K562 (cell line): Measurements from ENCODE around the gene RERE. TPM values are rescaled to one million over a fixed set of nuclear protein-coding genes. Genes with fewer than 3 reads are reported as not detected.

Experiments used
- ATAC-seq: fragments of 200-7000 bp; cut with Tn5 transposase; 3 replicates; pipeline ENCODE4 v1.9.1; 2020; ENCODE audit warnings: moderate library complexity
- BruUV-seq: library from RNA; stranded (reverse); fragments of 400-500 nt; replicated peaks from 2 replicates; lab custom pipeline; 2021; lab: Mats Ljungman, UMichigan
- CTCF ChIA-PET: fragments of 300-600 bp; formaldehyde crosslinking; extraction: SDS; loops from one replicate; lab custom pipeline; 2021; ENCODE audit warnings: low intra/inter-chr PET ratio; lab: Yijun Ruan, JAX
- POLR2A ChIA-PET: fragments of 300-600, 350-650 bp; sonication (Branson Sonifier 250); formaldehyde crosslinking; extraction: SDS; loops from one replicate; lab custom pipeline; 2021; ENCODE audit warnings: antibody characterized with exemption, inconsistent platforms; lab: Yijun Ruan, JAX
- DNase-seq, 4 experiments: peaks; one replicate each; pipeline versions ENCODE4 v3.0.0 to v3.0.0-alpha.2; 2011 to 2018; ENCODE audit warnings: low spot score in 3 of 4, mixed read lengths in 3 of 4; ENCODE audit errors: extremely low read depth in 1 of 4
- FAIRE-seq: peaks from 2 replicates; lab custom pipeline; 2011; peaks lifted over from hg19 to GRCh38; lab: Jason Lieb, UNC
- H2AFZ ChIP-seq: 2 replicates; pipeline ENCODE4 v1.6.0; 2011; ENCODE audit warnings: low read depth, low read length, control low read depth, inconsistent platforms
- H3K27ac ChIP-seq: fragments of 200-600 bp; 3 replicates; pipeline ENCODE4 v1.8.0; 2011; ENCODE audit warnings: low read depth, mild to moderate bottlenecking, control low read depth, inconsistent platforms, low read length, moderate library complexity, mixed read lengths; ENCODE audit errors: extremely low read depth
- H3K27me3 ChIP-seq, 2 experiments: fragments of 300-600 bp in 1 of 2; 2 replicates in 1 of 2; 3 replicates in 1 of 2; pipeline versions ENCODE4 v1.6.0 to v1.8.0; 2011; ENCODE audit warnings: inconsistent platforms in 2 of 2, low read length in 2 of 2, mild to moderate bottlenecking in 1 of 2, mixed read lengths in 1 of 2, moderate library complexity in 1 of 2; ENCODE audit not compliant: control insufficient read depth in 2 of 2, insufficient read depth in 2 of 2
- H3K36me3 ChIP-seq: fragments of 300-600 bp; 3 replicates; pipeline ENCODE4 v1.8.0; 2011; ENCODE audit warnings: mild to moderate bottlenecking, low read length, inconsistent platforms; ENCODE audit not compliant: control insufficient read depth, insufficient read depth
- H3K4me1 ChIP-seq, 2 experiments: fragments of 200-600 bp in 1 of 2; replicated peaks in 1 of 2; 2 replicates in 1 of 2; 3 replicates in 1 of 2; pipeline versions ENCODE4 v1.5.1 to v1.8.0; 2011; ENCODE audit warnings: inconsistent platforms in 2 of 2, low read length in 2 of 2, mild to moderate bottlenecking in 1 of 2, mixed read lengths in 1 of 2, moderate library complexity in 1 of 2; ENCODE audit not compliant: control insufficient read depth in 2 of 2, insufficient read depth in 2 of 2
- H3K4me2 ChIP-seq: 2 replicates; pipeline ENCODE4 v1.6.1; 2011; ENCODE audit warnings: low read length, control low read depth, inconsistent platforms, mixed read lengths; ENCODE audit not compliant: insufficient read depth
- H3K4me3 ChIP-seq: fragments of 200-600 bp; sonication (generic), shearing (Covaris generic); 2 replicates; pipeline ENCODE4 v1.5.1; 2016; ENCODE audit warnings: control low read depth, inconsistent platforms
- H3K79me2 ChIP-seq: fragments of 200-600 bp; 3 replicates; pipeline ENCODE4 v1.8.0; 2011; ENCODE audit warnings: low read length, inconsistent platforms; ENCODE audit not compliant: control insufficient read depth, insufficient read depth
- H3K9ac ChIP-seq, 2 experiments: 2 replicates each; pipeline versions ENCODE4 v1.6.0 to v1.6.1; 2011; ENCODE audit warnings: low read depth in 2 of 2, low read length in 2 of 2, control low read depth in 1 of 2, inconsistent platforms in 1 of 2, mild to moderate bottlenecking in 1 of 2, mixed read lengths in 1 of 2; ENCODE audit not compliant: insufficient read depth in 1 of 2
- H3K9me1 ChIP-seq: one replicate; pipeline ENCODE4 v1.6.0; 2011; ENCODE audit warnings: inconsistent platforms, mild to moderate bottlenecking, low read length, moderate library complexity; ENCODE audit not compliant: control insufficient read depth, insufficient read depth
- H3K9me3 ChIP-seq: replicated peaks from 2 replicates; pipeline ENCODE4 v1.5.1; 2011; ENCODE audit warnings: low read depth, low read length, inconsistent platforms; ENCODE audit not compliant: control insufficient read depth, insufficient read depth
- H4K20me1 ChIP-seq: replicated peaks from 2 replicates; pipeline ENCODE4 v1.6.1; 2011; ENCODE audit warnings: low read length, inconsistent platforms, mixed read lengths; ENCODE audit not compliant: control insufficient read depth, insufficient read depth
- ATF1 ChIP-seq, 2 experiments: fragments of 450-650 bp in 1 of 2; IDR thresholded peaks; 2 replicates each; pipeline ENCODE4 v1.6.1; 2016; ENCODE audit warnings: missing compliant biosample characterization in 1 of 2, missing genetic modification characterization in 1 of 2
- ATF7 ChIP-seq: fragments of 450-650 bp; IDR thresholded peaks from 2 replicates; pipeline ENCODE4 v1.7.1; 2014; ENCODE audit warnings: mild to moderate bottlenecking, moderate library complexity
- CBFB ChIP-seq: sonication (generic); formaldehyde crosslinking; IDR thresholded peaks from 2 replicates; pipeline ENCODE4 v1.4.0; 2020; ENCODE audit warnings: mild to moderate bottlenecking, missing genetic modification reagents
- CBX1 ChIP-seq: sonication (generic); IDR thresholded peaks from 2 replicates; pipeline ENCODE4 v1.6.1; 2016; ENCODE audit warnings: antibody characterized with exemption, low read depth, mild to moderate bottlenecking
- CBX3 ChIP-seq, 2 experiments: IDR thresholded peaks; 1 replicate in 1 of 2; 2 replicates in 1 of 2; pipeline ENCODE4 v1.6.1; 2012; ENCODE audit warnings: inconsistent platforms in 2 of 2, low read length in 2 of 2, borderline replicate concordance in 1 of 2, control low read depth in 1 of 2
- MEF2D ChIP-seq: conservative IDR thresholded peaks from 2 replicates; pipeline ENCODE4 v1.6.1; 2016; ENCODE audit warnings: low read depth, missing genetic modification characterization, missing compliant biosample characterization
- MTA3 ChIP-seq: fragments of 450-650 bp; formaldehyde crosslinking; IDR thresholded peaks from 2 replicates; pipeline ENCODE4 v1.6.1; 2017; ENCODE audit warnings: mild to moderate bottlenecking, borderline replicate concordance
- PHF21A ChIP-seq: fragments of 450-650 bp; IDR thresholded peaks from 2 replicates; pipeline ENCODE4 v1.6.1; 2017; ENCODE audit warnings: low read depth, borderline replicate concordance
- RBM15 ChIP-seq: fragments of 200-400 bp; formaldehyde crosslinking; IDR thresholded peaks from 2 replicates; pipeline ENCODE4 v1.6.1; 2018; ENCODE audit warnings: mild to moderate bottlenecking, low read length, moderate library complexity; ENCODE audit not compliant: insufficient read depth
- WHSC1 ChIP-seq: IDR thresholded peaks from one replicate; pipeline ENCODE4 v1.6.1; 2012; ENCODE audit warnings: low read length, control low read depth, inconsistent platforms
- ZEB2 ChIP-seq: fragments of 450-650 bp; IDR thresholded peaks from 2 replicates; pipeline ENCODE4 v1.6.1; 2016
- ZNF3 ChIP-seq: fragments of 250-450 bp; sonication (Bioruptor Pico); IDR thresholded peaks from 2 replicates; pipeline ENCODE4 v1.5.0; 2021; ENCODE audit warnings: mild to moderate bottlenecking, moderate library complexity
- WGBS: fragments of 100-300 bp; shearing (Covaris generic); methylation state at CpG from one replicate; pipeline ENCODE4 v1.1.6; 2016; ENCODE audit warnings: low coverage, mixed read lengths; ENCODE audit not compliant: insufficient coverage; ENCODE audit errors: missing lambda C conversion rate; 5-methylcytosine and 5-hydroxymethylcytosine counted together
- in situ Hi-C: fragments of 300-500 bp; cut with MboI; formaldehyde crosslinking; loops from 4 replicates; pipeline ENCODE4 v1.15.0; 2018; ENCODE audit warnings: inconsistent platforms, mixed read lengths
- intact Hi-C: fragments of 100-400 bp; cut with micrococcal nuclease; formaldehyde crosslinking; loops from 2 replicates; pipeline ENCODE4 v1.14.2; 2022
- polyA plus RNA-seq, 8 experiments: library from polyadenylated mRNA; depleted of rRNA in 4 of 8; stranded (reverse) in 5 of 8; unstranded in 3 of 8; fragments of >200 nt; fragmentation: Nextera tagmentation in 2 of 8; fragmentation: Illumina TruSeq in 1 of 8; extraction: Ambion mirVana in 2 of 8; extraction: Trizol in 1 of 8; gene quantifications; 2 replicates each; pipeline versions ENCODE4 v1.2.1 to v1.2.3, GENCODE V29; 2011 to 2014; ENCODE audit warnings: inconsistent platforms in 1 of 8, missing spikeins in 1 of 8
- total RNA-seq, 7 experiments: library from RNA; depleted of rRNA in 6 of 7; stranded (reverse); fragments of >200 nt in 6 of 7; fragmentation: Illumina TruSeq in 2 of 7; extraction: Trizol in 2 of 7; gene quantifications; 2 replicates each; pipeline versions ENCODE4 v1.2.1 to v1.2.3, GENCODE V29; 2011 to 2021; ENCODE audit warnings: low replicate concordance in 1 of 7
- TF ChIP-seq, protein P1 (sequence below), 2 experiments: fragments of 150-350 bp in 1 of 2; IDR thresholded peaks; 2 replicates each; pipeline ENCODE4 v1.6.1; 2012 to 2016; ENCODE audit warnings: low read depth in 2 of 2, low read length in 2 of 2, mild to moderate bottlenecking in 1 of 2, moderate library complexity in 1 of 2

RERE gene
- total and polyA plus RNA-seq, 9 of the 15 experiments (the other 6 are each of a cell fraction or from before 2014, with no cell fraction given): 3.0 to 51.5 (median 13.4) TPM

DNA sequence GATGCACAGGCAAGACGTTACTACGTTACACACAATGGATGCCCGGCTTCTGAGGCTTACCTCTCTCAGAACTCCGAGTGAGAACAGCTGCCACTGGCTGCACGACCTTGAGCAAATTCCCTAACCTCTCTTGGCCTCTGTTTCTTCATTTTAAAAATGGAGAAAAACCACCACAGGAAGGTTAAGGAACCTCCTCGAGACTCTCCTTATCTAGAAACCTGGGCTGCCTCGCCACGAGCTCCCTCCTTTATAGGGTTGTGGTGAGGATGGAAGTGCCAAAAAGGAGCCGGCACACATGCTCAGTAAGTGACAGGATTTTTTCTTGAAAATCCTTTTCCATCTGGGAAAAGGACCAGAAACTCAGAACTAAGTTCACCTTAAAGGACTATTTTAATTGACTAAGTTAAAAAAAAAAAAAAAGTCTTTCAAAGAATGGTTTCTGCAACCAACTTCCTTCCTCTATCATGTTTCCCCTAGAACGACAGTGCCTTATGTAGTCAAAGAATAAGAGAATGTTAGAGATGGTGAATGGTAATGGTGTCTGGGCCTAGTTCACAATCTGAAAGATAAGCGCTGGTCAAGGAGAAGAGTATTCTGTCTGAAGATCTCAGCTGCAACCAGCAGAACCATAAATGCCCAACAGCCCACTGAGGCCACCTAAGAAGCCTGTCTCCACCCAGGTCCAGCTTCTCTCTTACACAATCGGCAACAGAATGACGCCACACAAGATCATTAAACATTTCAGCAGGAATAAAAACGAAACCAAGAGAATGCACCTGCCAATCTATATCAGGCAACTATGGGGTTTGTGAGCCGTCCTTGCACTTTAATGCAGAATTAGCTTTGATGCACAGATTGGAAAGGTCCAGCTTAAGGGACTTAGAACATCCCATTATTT, 434.6 kb downstream of the RERE start:
- WGBS: 82% methylated on average over 15 of the region's 15 CpGs
- peaks cover 14% of the 10 kb centered on the region; the same call in 2 of the 3 replicates for H3K36me3 ChIP-seq

More for the DNA sequence above, 434.6 kb downstream of the RERE start:
- CTCF ChIA-PET: no interaction called here
- POLR2A ChIA-PET: interaction anchor here (0.6 to 0.7 kb wide), 2 partner anchors 11 to 27 kb away, joined by 3 to 4 read pairs; no protein-coding TSS in a partner anchor
- H3K4me1 ChIP-seq: peaks cover 0 to 1% of the 10 kb centered on the region in 2 experiments; a peak in 1 of 5 replicates
- H3K9ac ChIP-seq: no peak overlapping the region
- no peak for ATAC-seq
- peaks cover 6% of the 10 kb centered on the region; the same call in 1 of the 2 replicates for H4K20me1 ChIP-seq
- no peaks in the 10 kb centered on the region for H3K27me3 ChIP-seq
- DNase-seq: no peak
- H3K79me2 ChIP-seq: peaks cover 18% of the 10 kb centered on the region
- no peak for FAIRE-seq
- H3K27ac ChIP-seq: no peak overlapping the region
- no peak overlapping the region for H2AFZ ChIP-seq
- no peaks in the 10 kb centered on the region for H3K9me1 ChIP-seq
- TF ChIP-seq CBFB (CRISPR knock-in tag): no peak
- TF ChIP-seq WHSC1: no peak
- TF ChIP-seq CBX3 (IDR thresholded peaks at IDR 0.05; ENCODE audit: borderline replicate concordance in 1 of 2, low read length in 2 of 2): no peak
- no peak for TF ChIP-seq CBX1
- no peak for TF ChIP-seq MEF2D (tag)
- TF ChIP-seq ATF1 (CRISPR knock-in tag; IDR thresholded peaks at IDR 0.05): no peak
- TF ChIP-seq ATF1 (tag; IDR thresholded peaks at IDR 0.05): no peak
- TF ChIP-seq ATF7: no peak
- TF ChIP-seq MTA3: no peak
- TF ChIP-seq PHF21A: no peak
- TF ChIP-seq, protein P1, sequence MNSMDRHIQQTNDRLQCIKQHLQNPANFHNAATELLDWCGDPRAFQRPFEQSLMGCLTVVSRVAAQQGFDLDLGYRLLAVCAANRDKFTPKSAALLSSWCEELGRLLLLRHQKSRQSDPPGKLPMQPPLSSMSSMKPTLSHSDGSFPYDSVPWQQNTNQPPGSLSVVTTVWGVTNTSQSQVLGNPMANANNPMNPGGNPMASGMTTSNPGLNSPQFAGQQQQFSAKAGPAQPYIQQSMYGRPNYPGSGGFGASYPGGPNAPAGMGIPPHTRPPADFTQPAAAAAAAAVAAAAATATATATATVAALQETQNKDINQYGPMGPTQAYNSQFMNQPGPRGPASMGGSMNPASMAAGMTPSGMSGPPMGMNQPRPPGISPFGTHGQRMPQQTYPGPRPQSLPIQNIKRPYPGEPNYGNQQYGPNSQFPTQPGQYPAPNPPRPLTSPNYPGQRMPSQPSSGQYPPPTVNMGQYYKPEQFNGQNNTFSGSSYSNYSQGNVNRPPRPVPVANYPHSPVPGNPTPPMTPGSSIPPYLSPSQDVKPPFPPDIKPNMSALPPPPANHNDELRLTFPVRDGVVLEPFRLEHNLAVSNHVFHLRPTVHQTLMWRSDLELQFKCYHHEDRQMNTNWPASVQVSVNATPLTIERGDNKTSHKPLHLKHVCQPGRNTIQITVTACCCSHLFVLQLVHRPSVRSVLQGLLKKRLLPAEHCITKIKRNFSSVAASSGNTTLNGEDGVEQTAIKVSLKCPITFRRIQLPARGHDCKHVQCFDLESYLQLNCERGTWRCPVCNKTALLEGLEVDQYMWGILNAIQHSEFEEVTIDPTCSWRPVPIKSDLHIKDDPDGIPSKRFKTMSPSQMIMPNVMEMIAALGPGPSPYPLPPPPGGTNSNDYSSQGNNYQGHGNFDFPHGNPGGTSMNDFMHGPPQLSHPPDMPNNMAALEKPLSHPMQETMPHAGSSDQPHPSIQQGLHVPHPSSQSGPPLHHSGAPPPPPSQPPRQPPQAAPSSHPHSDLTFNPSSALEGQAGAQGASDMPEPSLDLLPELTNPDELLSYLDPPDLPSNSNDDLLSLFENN (IDR thresholded peaks at IDR 0.05; ENCODE audit: low read depth in 2 of 2, low read length in 2 of 2): no peak
- no peak for TF ChIP-seq ZEB2
- TF ChIP-seq ZNF3 (CRISPR knock-in tag): no peak
- no peak for TF ChIP-seq RBM15
- intact Hi-C loops: no loop called here
- H3K4me2 ChIP-seq: no peak overlapping the region
- H3K9me3 ChIP-seq: no peaks in the 10 kb centered on the region
- H3K4me3 ChIP-seq: no peak overlapping the region
- in situ Hi-C loops: no loop called here
- BruUV-seq: no TSS peak
